Measurements from ENCODE around the gene F8. TPM values are rescaled to one million over a fixed set of nuclear protein-coding genes. Genes with fewer than 3 reads are reported as not detected.
"Not testable (repeated sequence)": the region's sequence is repeated elsewhere in the genome, so short reads cannot be mapped to it uniquely, and the experiment has no call there.

Gene F8
- total and polyA plus RNA-seq, 2 of the 4 experiments (the other 2 are of a cell fraction) = 1.4 to 1.5 TPM

GRCh38 chrX:154886069-154886788 lies 136.3 kb downstream of the F8 start, which contains the start of gene F8A1:
F8A1 (plus strand) TSS chrX:154886355; CDS start chrX:154886375, 20 bp downstream.
- H4K8ac ChIP-seq (ENCODE audit: low read depth in 2 of 2, low read length in 2 of 2); H2AFZ ChIP-seq (replicated peaks; ENCODE audit: low read length, poor library complexity); H3K27ac ChIP-seq (ENCODE audit: insufficient read depth, low read length); CTCF ChIA-PET; H2BK120ac ChIP-seq (ENCODE audit: low read depth, low read length); H2AK5ac ChIP-seq (ENCODE audit: low read depth, low read length); H3K18ac ChIP-seq (ENCODE audit: low read depth, low read length); H3K4me1 ChIP-seq (ENCODE audit: control insufficient read depth, insufficient read depth, low read length); H3K4ac ChIP-seq (ENCODE audit: low read depth, low read length); H2BK15ac ChIP-seq (ENCODE audit: low read depth, low read length); H3K56ac ChIP-seq (ENCODE audit: extremely low read depth, insufficient read depth, low read length); dilution Hi-C loops (cut with HindIII; ENCODE audit: low sequenced_read_pairs, unreplicated experiment); H3K27me3 ChIP-seq (ENCODE audit: control insufficient read depth, insufficient read depth, low read length); H4K5ac ChIP-seq (ENCODE audit: low read depth, low read length); BruUV-seq (replicated peaks); H4K91ac ChIP-seq (ENCODE audit: insufficient read depth, low read depth, low read length); H4K20me1 ChIP-seq (ENCODE audit: insufficient read depth, low read length); H3K9me1 ChIP-seq (ENCODE audit: insufficient read depth, low read length); H3K9ac ChIP-seq (ENCODE audit: low read depth, low read length); intact Hi-C loops (cut with micrococcal nuclease); H3K4me3 ChIP-seq (ENCODE audit: insufficient read depth, low read depth, low read length); H3K4me2 ChIP-seq (ENCODE audit: low read depth, low read length); H3K14ac ChIP-seq (replicated peaks; ENCODE audit: low read depth, low read length); POLR2A ChIA-PET (ENCODE audit: unreplicated experiment); H2BK20ac ChIP-seq (ENCODE audit: low read depth, low read length); H3K23ac ChIP-seq (ENCODE audit: low read depth, low read length); H2AK9ac ChIP-seq (replicated peaks; ENCODE audit: low read depth, low read length, poor library complexity); H3K79me1 ChIP-seq (ENCODE audit: low read depth in 1 of 2, low read length in 2 of 2); in situ Hi-C loops (cut with MboI; ENCODE audit: low sequenced_read_pairs); H2BK5ac ChIP-seq (ENCODE audit: low read depth, low read length, poor library complexity, severe bottlenecking); DNase-seq; H3K9me3 ChIP-seq (ENCODE audit: control insufficient read depth, insufficient read depth, low read length); H3K36me3 ChIP-seq (ENCODE audit: control insufficient read depth, insufficient read depth, low read length): not testable (repeated sequence)
- ATAC-seq (ENCODE audit: low read depth) = peak; percentile 83
- no CpG with 5 or more reads among the region's 91 CpGs for WGBS, 2 experiments (ENCODE audit: extremely low coverage in 2 of 2, insufficient read length in 1 of 2)

DNA sequence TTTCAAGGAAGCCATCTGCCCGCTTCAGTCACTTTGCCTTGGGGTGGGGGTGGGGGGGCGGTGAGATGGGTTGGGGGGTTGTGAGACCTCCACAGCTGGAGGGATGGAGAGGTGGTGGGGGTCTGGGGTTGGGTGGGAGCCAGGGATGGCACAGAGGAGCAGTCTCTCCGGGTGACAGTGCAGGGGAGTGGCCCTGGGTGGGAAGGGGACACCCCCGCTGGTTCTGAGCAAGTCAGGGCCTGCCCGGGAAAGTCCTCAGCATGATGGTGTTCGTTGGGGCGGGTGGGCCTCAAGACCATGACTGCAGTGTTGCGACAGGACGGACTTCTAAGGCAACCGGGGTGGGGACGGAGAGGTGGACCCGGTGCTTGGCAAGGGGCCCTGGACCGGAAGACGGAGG lies 137.0 kb downstream of the F8 start:
- H4K8ac ChIP-seq (ENCODE audit: low read depth in 2 of 2, low read length in 2 of 2); BruUV-seq (replicated peaks); H2AK9ac ChIP-seq (replicated peaks; ENCODE audit: low read depth, low read length, poor library complexity); in situ Hi-C loops (cut with MboI; ENCODE audit: low sequenced_read_pairs); ATAC-seq (ENCODE audit: low read depth); intact Hi-C loops (cut with micrococcal nuclease); H4K5ac ChIP-seq (ENCODE audit: low read depth, low read length); H3K27me3 ChIP-seq (ENCODE audit: control insufficient read depth, insufficient read depth, low read length); H4K20me1 ChIP-seq (ENCODE audit: insufficient read depth, low read length); H3K4ac ChIP-seq (ENCODE audit: low read depth, low read length); POLR2A ChIA-PET (ENCODE audit: unreplicated experiment); H2AFZ ChIP-seq (replicated peaks; ENCODE audit: low read length, poor library complexity); H3K4me2 ChIP-seq (ENCODE audit: low read depth, low read length); H2BK5ac ChIP-seq (ENCODE audit: low read depth, low read length, poor library complexity, severe bottlenecking); H2AK5ac ChIP-seq (ENCODE audit: low read depth, low read length); H2BK15ac ChIP-seq (ENCODE audit: low read depth, low read length); H3K23ac ChIP-seq (ENCODE audit: low read depth, low read length); H3K4me1 ChIP-seq (ENCODE audit: control insufficient read depth, insufficient read depth, low read length); dilution Hi-C loops (cut with HindIII; ENCODE audit: low sequenced_read_pairs, unreplicated experiment); H3K14ac ChIP-seq (replicated peaks; ENCODE audit: low read depth, low read length); DNase-seq; H3K79me1 ChIP-seq (ENCODE audit: low read depth in 1 of 2, low read length in 2 of 2); H3K9ac ChIP-seq (ENCODE audit: low read depth, low read length); H3K4me3 ChIP-seq (ENCODE audit: insufficient read depth, low read depth, low read length); H3K56ac ChIP-seq (ENCODE audit: extremely low read depth, insufficient read depth, low read length); H2BK20ac ChIP-seq (ENCODE audit: low read depth, low read length); H3K9me1 ChIP-seq (ENCODE audit: insufficient read depth, low read length); H2BK120ac ChIP-seq (ENCODE audit: low read depth, low read length); H3K18ac ChIP-seq (ENCODE audit: low read depth, low read length); H3K27ac ChIP-seq (ENCODE audit: insufficient read depth, low read length); H3K9me3 ChIP-seq (ENCODE audit: control insufficient read depth, insufficient read depth, low read length); H4K91ac ChIP-seq (ENCODE audit: insufficient read depth, low read depth, low read length); CTCF ChIA-PET; H3K36me3 ChIP-seq (ENCODE audit: control insufficient read depth, insufficient read depth, low read length): not testable (repeated sequence)
- no CpG with 5 or more reads among the region's 14 CpGs for WGBS, 2 experiments (ENCODE audit: extremely low coverage in 2 of 2, insufficient read length in 1 of 2)
